HG03175 (cell line): ENCODE data around the gene ITLN2.
"Not testable (repeated sequence)": the region's sequence is repeated elsewhere in the genome, so short reads cannot be mapped to it uniquely, and the experiment has no call there.

Source experiments
- ATAC-seq: cut with Tn5 transposase; IDR thresholded peaks from one replicate; pipeline ENCODE4 v1.9.1; 2021; ENCODE audit warnings: mild to moderate bottlenecking, moderate library complexity; ENCODE audit not compliant: unreplicated experiment

Gene ITLN2

GRCh38 chr1:160910170-160910750 is 44.3 kb downstream of the ITLN2 start:
- no peak for ATAC-seq

- no peak for ATAC-seq
Observed at GRCh38 chr1:160907976-160908375, 46.6 kb downstream of the ITLN2 start.

GRCh38 chr1:160905617-160905989 is 49.0 kb downstream of the ITLN2 start:
- no peak for ATAC-seq

GRCh38 chr1:160904783-160905616 is 49.6 kb downstream of the ITLN2 start:
- ATAC-seq: no peak

- ATAC-seq: not testable (repeated sequence)
Observed at GRCh38 chr1:160902251-160902650, 52.4 kb downstream of the ITLN2 start.

- no peak for ATAC-seq
Observed at GRCh38 chr1:160901768-160902167, 52.8 kb downstream of the ITLN2 start.

GRCh38 chr1:160900683-160901082 is 53.9 kb downstream of the ITLN2 start:
- not testable (repeated sequence) for ATAC-seq
